IPS DF 6.9 (cell line): ENCODE data around the gene EID3.

Experiments
- DNase-seq: peaks from one replicate; pipeline ENCODE4 v3.0.0-alpha.2; 2013; ENCODE audit warnings: low read depth, low spot score
- H3K27ac ChIP-seq: one replicate; pipeline ENCODE4 v1.5.1; 2013; ENCODE audit warnings: low read length, control low read depth
- H3K27me3 ChIP-seq: 2 replicates; pipeline ENCODE4 v1.6.1; 2013; ENCODE audit warnings: mild to moderate bottlenecking, low read length; ENCODE audit not compliant: control insufficient read depth, insufficient read depth
- H3K36me3 ChIP-seq: 2 replicates; pipeline ENCODE4 v1.6.1; 2013; ENCODE audit warnings: low read length; ENCODE audit not compliant: control insufficient read depth, insufficient read depth
- H3K4me1 ChIP-seq: 2 replicates; pipeline ENCODE4 v1.6.1; 2013; ENCODE audit warnings: low read length; ENCODE audit not compliant: control insufficient read depth, insufficient read depth
- H3K4me3 ChIP-seq: 2 replicates; pipeline ENCODE4 v1.5.1; 2013; ENCODE audit warnings: mild to moderate bottlenecking, low read length
- H3K9me3 ChIP-seq: 2 replicates; pipeline ENCODE4 v1.6.1; 2013; ENCODE audit warnings: low read length, inconsistent platforms; ENCODE audit not compliant: control insufficient read depth, insufficient read depth
- WGBS: extraction: QIAGEN DNeasy Blood & Tissue Kit; methylation state at CpG from one replicate; pipeline ENCODE4 v1.1.7; 2013; ENCODE audit warnings: mixed read lengths, missing lambda C conversion rate; ENCODE audit not compliant: insufficient read length, insufficient coverage; 5-methylcytosine and 5-hydroxymethylcytosine counted together

The EID3 gene

DNA sequence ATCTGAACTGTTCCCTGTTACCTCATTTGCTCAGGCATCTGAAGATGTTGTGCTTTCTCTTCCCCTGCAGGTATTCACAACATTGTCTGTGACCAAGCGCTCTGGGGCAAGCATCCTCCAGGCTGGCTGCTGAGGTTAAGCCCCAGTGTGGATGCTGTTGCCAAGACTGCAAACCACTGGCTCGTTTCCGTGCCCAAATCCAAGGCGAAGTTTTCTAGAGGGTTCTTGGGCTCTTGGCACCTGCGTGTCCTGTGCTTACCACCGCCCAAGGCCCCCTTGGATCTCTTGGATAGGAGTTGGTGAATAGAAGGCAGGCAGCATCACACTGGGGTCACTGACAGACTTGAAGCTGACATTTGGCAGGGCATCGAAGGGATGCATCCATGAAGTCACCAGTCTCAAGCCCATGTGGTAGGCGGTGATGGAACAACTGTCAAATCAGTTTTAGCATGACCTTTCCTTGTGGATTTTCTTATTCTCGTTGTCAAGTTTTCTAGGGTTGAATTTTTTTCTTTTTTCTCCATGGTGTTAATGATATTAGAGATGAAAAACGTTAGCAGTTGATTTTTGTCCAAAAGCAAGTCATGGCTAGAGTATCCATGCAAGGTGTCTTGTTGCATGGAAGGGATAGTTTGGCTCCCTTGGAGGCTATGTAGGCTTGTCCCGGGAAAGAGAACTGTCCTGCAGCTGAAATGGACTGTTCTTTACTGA is 44.9 kb downstream of the EID3 start:
- H3K27me3 ChIP-seq, result no peaks in the 10 kb centered on the region
- no peak for DNase-seq
- H3K36me3 ChIP-seq, result peaks cover 4% of the 10 kb centered on the region; the same call in 1 of the 2 replicates
- H3K9me3 ChIP-seq, result no peaks in the 10 kb centered on the region
- no peak overlapping the region for H3K4me3 ChIP-seq
- WGBS, result no CpG with 5 or more reads among the region's 11 CpGs
- no peaks in the 10 kb centered on the region for H3K4me1 ChIP-seq
- no peak overlapping the region for H3K27ac ChIP-seq

GRCh38 chr12:104348994-104349494 is 45.5 kb downstream of the EID3 start:
- no peak overlapping the region for H3K4me3 ChIP-seq
- peaks cover 4% of the 10 kb centered on the region; the same call in 1 of the 2 replicates for H3K36me3 ChIP-seq
- no peak for DNase-seq
- no peaks in the 10 kb centered on the region for H3K27me3 ChIP-seq
- H3K4me1 ChIP-seq, result no peaks in the 10 kb centered on the region
- H3K27ac ChIP-seq, result no peak overlapping the region
- no CpG with 5 or more reads among the region's 2 CpGs for WGBS
- no peaks in the 10 kb centered on the region for H3K9me3 ChIP-seq

- WGBS, result no CpG with 5 or more reads among the region's 8 CpGs
- Histone ChIP-seq H3K27ac (no peak overlapping the region), H3K36me3 (peaks cover 4% of the 10 kb centered on the region; the same call in 1 of the 2 replicates), H3K4me3 (no peak overlapping the region), H3K4me1 (no peaks in the 10 kb centered on the region), H3K9me3 (no peaks in the 10 kb centered on the region), H3K27me3 (no peaks in the 10 kb centered on the region)
- no peak for DNase-seq
Measured at GRCh38 chr12:104350211-104351056, 46.9 kb downstream of the EID3 start.

GRCh38 chr12:104351057-104351983 is 47.8 kb downstream of the EID3 start:
- WGBS, result no CpG with 5 or more reads among the region's 4 CpGs
- H3K27ac ChIP-seq, result no peak overlapping the region
- H3K9me3 ChIP-seq, result no peaks in the 10 kb centered on the region
- H3K4me1 ChIP-seq, result no peaks in the 10 kb centered on the region
- H3K27me3 ChIP-seq, result no peaks in the 10 kb centered on the region
- H3K4me3 ChIP-seq, result no peak overlapping the region
- DNase-seq, result no peak
- H3K36me3 ChIP-seq, result peaks cover 4% of the 10 kb centered on the region; the same call in 1 of the 2 replicates

GRCh38 chr12:104352106-104352713 is 48.7 kb downstream of the EID3 start:
- H3K27ac ChIP-seq, result no peak overlapping the region
- H3K27me3 ChIP-seq, result no peaks in the 10 kb centered on the region
- H3K36me3 ChIP-seq, result peaks cover 4% of the 10 kb centered on the region; the same call in 1 of the 2 replicates
- no peak overlapping the region for H3K4me3 ChIP-seq
- H3K4me1 ChIP-seq, result no peaks in the 10 kb centered on the region
- WGBS, result no CpG with 5 or more reads among the region's 3 CpGs
- no peaks in the 10 kb centered on the region for H3K9me3 ChIP-seq
- DNase-seq, result no peak

DNA sequence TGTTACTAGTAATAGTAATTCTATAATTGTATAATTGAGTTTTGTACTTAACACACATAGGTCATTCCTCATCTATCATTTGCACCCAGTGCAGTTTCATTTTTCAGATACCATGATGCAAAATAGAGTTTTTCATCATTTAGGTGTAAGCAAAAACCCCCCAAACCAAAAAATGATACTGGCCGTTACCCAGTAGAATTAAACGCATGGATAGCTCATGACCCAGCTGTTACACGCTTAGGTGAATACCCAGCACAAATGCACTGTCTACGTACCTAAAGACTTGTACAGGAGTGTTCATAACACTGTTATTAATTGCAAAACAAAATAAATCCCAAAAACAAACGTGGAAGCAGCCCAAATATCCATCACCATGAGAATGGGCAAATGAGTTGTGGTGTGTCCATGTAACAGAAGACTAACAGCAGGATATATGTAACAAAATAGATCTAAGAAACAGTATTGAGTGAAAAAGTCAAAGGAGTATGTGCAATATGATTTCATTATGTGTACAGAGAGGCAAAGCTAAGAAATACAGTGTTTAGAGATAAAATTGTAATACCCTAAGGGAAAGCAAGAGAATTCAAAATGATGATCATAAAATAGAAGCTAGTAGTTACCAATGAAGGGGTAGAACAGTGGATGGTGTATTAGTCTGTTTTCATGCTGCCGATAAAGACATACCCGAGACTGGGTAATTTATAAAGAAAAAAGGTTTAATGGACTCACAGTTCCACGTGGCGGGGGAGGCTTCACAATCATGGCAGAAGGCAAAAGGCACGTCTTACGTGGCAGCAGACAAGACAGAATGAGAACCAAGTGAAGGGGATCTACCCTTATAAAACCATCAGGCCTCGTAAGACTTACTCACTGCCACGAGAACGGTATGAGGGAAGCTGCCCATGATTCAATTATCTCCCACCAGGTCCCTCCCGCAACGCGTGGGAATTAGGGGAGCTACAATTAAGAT is 49.8 kb downstream of the EID3 start:
- DNase-seq, result no peak
- H3K4me3 ChIP-seq, result no peak overlapping the region
- no peaks in the 10 kb centered on the region for H3K9me3 ChIP-seq
- no peak overlapping the region for H3K27ac ChIP-seq
- H3K4me1 ChIP-seq, result no peaks in the 10 kb centered on the region
- WGBS, result no CpG with 5 or more reads among the region's 17 CpGs
- H3K27me3 ChIP-seq, result no peaks in the 10 kb centered on the region
- peaks cover 3% of the 10 kb centered on the region; the same call in 1 of the 2 replicates for H3K36me3 ChIP-seq

DNA sequence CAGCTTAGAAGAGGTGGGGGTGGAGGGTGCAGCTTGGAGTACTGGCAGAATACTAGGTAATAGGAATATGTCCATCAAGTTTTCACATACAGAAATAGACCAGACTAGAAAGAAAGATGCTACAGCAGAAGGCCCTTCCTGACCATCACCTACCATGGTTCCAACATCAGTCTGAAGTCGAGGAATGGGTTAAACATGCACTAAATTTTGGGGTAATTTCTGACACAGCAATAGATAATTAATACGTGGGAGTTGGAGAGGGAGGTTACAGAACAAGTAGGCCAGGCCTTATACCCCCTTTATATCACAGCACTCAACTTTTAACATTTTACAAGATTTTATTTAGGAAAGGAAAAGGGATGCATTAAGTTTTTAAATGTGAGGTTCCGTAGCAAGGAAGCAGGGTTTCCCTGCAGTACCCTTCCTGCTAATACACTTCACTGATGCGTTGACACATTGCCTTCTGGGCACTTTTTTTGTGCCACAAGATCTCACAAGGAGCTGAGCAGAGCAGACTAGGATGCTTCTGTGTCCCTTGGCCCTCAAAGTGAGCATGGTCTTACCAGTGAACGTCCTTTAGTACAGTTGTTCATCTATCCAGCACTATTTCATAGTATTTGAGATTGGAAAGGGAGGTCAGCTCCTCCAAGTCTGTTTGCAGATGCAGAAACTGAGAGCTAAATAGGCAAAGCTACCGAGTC is 50.8 kb downstream of the EID3 start:
- Histone ChIP-seq H3K4me3 (no peak overlapping the region), H3K36me3 (no peaks in the 10 kb centered on the region), H3K4me1 (no peaks in the 10 kb centered on the region), H3K9me3 (no peaks in the 10 kb centered on the region), H3K27ac (no peak overlapping the region), H3K27me3 (no peaks in the 10 kb centered on the region)
- DNase-seq, result no peak
- WGBS, result no CpG with 5 or more reads among the region's 6 CpGs
